Activated T-helper 2 cell treated with anti-CD3 and anti-CD28 coated beads, Interferon-gamma antibody, Interleukin-2, Interleukin-4, amounts not matched to agents 10 μg/mL and 5 μg/mL and 100 μg/mL, durations not matched to agents 14 hours and 24 hours and 36 hours (primary cell): ENCODE results near the gene MAP3K12. TPM values are rescaled to one million over a fixed set of nuclear protein-coding genes. Genes with fewer than 3 reads are reported as not detected.
A peak's percentile ranks its signal among the peaks of the same experiment; 100 is the strongest.

ENCODE experiments used
- DNase-seq: peaks from one replicate; pipeline ENCODE4 v3.0.0; 2021; ENCODE audit warnings: low spot score
- H3K27ac Mint-ChIP-seq: one replicate; pipeline ENCODE4 v1.8.0; 2021; ENCODE audit warnings: mixed read lengths
- H3K27me3 Mint-ChIP-seq: one replicate; pipeline ENCODE4 v1.8.0; 2021; ENCODE audit warnings: low read depth, mixed read lengths
- H3K36me3 Mint-ChIP-seq: one replicate; pipeline ENCODE4 v1.8.0; 2021; ENCODE audit warnings: low read depth, mixed read lengths
- H3K4me1 Mint-ChIP-seq: one replicate; pipeline ENCODE4 v1.8.0; 2021; ENCODE audit warnings: low read depth, mixed read lengths
- H3K4me3 Mint-ChIP-seq: one replicate; pipeline ENCODE4 v1.8.0; 2021; ENCODE audit warnings: low read depth, mild to moderate bottlenecking, moderate library complexity, mixed read lengths
- H3K9me3 Mint-ChIP-seq: one replicate; pipeline ENCODE4 v1.8.0; 2021; ENCODE audit warnings: mixed read lengths
- intact Hi-C: fragments of 100-400 bp; cut with micrococcal nuclease; formaldehyde crosslinking; loops from one replicate; pipeline ENCODE4 v1.15.1; 2023
- total RNA-seq: library from RNA; stranded (reverse); gene quantifications from 2 replicates; pipeline ENCODE4 v1.2.3, GENCODE V29; 2022

MAP3K12 gene
- total RNA-seq, 1 donor from 2014 or later, result 14.7 TPM

GRCh38 chr12:53505555-53506449 lies 6.5 kb upstream of the MAP3K12 start:
- Mint-ChIP-seq H3K4me1 (peaks cover 11% of the 10 kb centered on the region), H3K27me3 (no peaks in the 10 kb centered on the region), H3K9me3 (no peaks in the 10 kb centered on the region), H3K4me3 (no peak overlapping the region), H3K36me3 (peaks cover 19% of the 10 kb centered on the region), H3K27ac (no peak overlapping the region)
- intact Hi-C loops, result loop anchor here (10.0 kb wide), 1 partner anchor 301 kb away; the partner anchor contains the start of gene ITGB7
- no peak for DNase-seq

GRCh38 chr12:53505086-53505485 lies 5.8 kb upstream of the MAP3K12 start:
- Mint-ChIP-seq H3K4me1 (peaks cover 15% of the 10 kb centered on the region), H3K9me3 (no peaks in the 10 kb centered on the region), H3K27me3 (no peaks in the 10 kb centered on the region), H3K36me3 (peaks cover 18% of the 10 kb centered on the region), H3K27ac (no peak overlapping the region), H3K4me3 (no peak overlapping the region)
- intact Hi-C loops, result loop anchor here (10.0 kb wide), 1 partner anchor 300 kb away; the partner anchor contains the start of gene ITGB7
- no peak for DNase-seq

DNA sequence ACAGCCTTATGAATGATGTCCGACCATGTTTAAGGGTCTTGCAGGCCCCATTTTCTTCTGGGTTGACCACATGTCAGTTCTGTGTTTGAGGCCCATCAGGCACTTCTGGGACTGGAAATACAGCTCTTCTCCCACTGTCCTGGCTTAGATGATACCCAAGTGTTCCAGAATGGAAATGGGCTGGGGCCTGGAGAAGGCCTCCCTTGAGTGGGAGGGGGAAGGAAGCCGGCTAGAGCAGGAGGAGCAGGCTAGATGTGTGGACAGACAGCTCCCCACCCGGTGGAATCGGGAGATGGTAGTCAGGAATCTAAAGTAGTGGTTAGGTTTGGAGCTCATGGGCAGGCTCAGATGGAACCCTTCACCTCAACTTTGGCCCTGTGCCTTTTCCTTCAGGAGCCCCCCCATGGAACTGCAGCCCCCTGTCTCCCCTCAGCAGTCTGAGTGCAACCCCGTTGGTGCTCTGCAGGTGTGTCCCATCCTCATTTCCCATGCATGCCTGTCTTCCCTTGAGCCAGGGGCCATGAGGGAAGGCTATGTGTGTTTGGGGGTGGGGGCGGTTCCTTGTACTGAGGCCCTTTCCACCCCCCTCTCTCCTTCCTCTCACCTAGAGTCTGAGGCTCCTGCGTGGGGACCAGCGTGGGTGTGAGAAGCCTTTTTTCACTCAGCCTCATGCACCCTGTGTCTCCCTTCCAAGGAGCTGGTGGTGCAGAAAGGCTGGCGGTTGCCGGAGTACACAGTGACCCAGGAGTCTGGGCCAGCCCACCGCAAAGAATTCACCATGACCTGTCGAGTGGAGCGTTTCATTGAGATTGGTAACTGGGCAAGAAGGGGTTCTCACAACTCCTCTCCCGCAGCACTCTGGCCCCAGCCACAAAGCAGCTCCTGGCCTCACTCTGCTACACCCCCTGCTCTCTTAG lies 5.0 kb upstream of the MAP3K12 start:
- no peaks in the 10 kb centered on the region for H3K9me3 Mint-ChIP-seq
- H3K27me3 Mint-ChIP-seq, result no peaks in the 10 kb centered on the region
- no peak for DNase-seq
- H3K36me3 Mint-ChIP-seq, result peaks cover 18% of the 10 kb centered on the region
- intact Hi-C loops, result loop anchor here (10.0 kb wide), 1 partner anchor 299 kb away; the partner anchor contains the start of gene ITGB7
- peak overlapping the region; percentile 26 for H3K4me3 Mint-ChIP-seq
- peaks cover 18% of the 10 kb centered on the region for H3K4me1 Mint-ChIP-seq
- no peak overlapping the region for H3K27ac Mint-ChIP-seq

DNA sequence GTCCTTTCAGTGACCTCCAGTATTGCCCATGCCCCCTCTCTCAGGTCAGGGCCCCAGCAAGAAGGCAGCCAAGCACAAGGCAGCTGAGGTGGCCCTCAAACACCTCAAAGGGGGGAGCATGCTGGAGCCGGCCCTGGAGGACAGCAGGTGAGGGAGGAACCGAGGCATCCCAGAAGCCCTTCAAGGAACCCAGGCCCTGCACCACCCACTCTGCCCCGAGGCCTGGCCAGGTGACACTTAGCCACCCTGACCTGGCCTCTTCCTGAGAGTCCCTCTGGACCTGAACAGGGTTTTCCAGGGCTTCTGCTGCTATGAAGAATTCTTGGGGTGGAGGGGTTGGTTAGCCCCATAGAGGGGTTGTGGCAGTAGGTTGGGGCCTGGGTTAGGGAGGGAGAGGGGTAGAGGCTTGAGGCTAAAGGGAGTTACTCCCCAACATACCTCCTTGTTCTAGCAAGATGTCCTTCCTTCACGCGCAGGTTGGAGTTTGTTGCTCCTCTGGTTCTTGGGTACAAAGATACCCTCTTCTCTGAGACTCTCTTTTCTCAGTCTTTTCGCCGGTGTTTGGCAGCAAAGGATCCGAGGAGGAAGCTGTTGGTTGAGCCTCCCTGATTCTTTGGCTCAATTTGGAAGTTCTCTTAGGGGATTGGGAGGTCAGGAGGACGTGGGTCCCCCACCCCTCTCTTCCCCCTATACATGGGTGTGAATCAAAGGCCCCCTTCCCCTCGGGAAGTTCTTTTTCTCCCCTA lies 3.9 kb upstream of the MAP3K12 start:
- H3K27ac Mint-ChIP-seq, result no peak overlapping the region
- H3K9me3 Mint-ChIP-seq, result no peaks in the 10 kb centered on the region
- H3K4me3 Mint-ChIP-seq, result peak overlapping the region; percentile 26
- intact Hi-C loops, result loop anchor here (10.0 kb wide), 1 partner anchor 298 kb away; the partner anchor contains the start of gene ITGB7
- H3K4me1 Mint-ChIP-seq, result peaks cover 21% of the 10 kb centered on the region
- no peak for DNase-seq
- peaks cover 15% of the 10 kb centered on the region for H3K36me3 Mint-ChIP-seq
- no peaks in the 10 kb centered on the region for H3K27me3 Mint-ChIP-seq

DNA sequence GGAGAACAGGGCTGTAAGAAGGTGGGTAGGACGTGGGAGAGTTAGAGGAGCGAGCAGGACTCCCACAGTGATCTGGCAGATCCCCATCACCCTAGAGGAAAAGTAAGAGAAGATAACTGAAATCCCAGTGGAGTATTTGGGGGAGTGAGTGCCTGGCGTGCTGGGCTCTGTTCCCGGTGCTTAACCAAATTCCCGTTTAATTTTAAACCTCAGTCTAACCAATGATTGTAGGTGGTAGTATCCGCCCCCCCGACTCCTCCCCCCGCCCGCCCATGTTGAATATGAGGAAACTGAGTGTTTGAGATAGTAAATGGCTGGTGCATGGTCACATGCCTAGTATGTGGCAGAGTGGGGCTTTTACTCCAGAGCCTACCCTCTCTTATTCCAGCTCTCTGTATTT lies 3.1 kb upstream of the MAP3K12 start:
- no peaks in the 10 kb centered on the region for H3K9me3 Mint-ChIP-seq
- intact Hi-C loops, result loop anchor here (10.0 kb wide), 1 partner anchor 298 kb away; the partner anchor contains the start of gene ITGB7
- peaks cover 27% of the 10 kb centered on the region for H3K4me1 Mint-ChIP-seq
- DNase-seq, result no peak
- H3K27ac Mint-ChIP-seq, result peak overlapping the region; percentile 98
- H3K4me3 Mint-ChIP-seq, result peak overlapping the region; percentile 90
- H3K36me3 Mint-ChIP-seq, result peaks cover 15% of the 10 kb centered on the region
- no peaks in the 10 kb centered on the region for H3K27me3 Mint-ChIP-seq

DNA sequence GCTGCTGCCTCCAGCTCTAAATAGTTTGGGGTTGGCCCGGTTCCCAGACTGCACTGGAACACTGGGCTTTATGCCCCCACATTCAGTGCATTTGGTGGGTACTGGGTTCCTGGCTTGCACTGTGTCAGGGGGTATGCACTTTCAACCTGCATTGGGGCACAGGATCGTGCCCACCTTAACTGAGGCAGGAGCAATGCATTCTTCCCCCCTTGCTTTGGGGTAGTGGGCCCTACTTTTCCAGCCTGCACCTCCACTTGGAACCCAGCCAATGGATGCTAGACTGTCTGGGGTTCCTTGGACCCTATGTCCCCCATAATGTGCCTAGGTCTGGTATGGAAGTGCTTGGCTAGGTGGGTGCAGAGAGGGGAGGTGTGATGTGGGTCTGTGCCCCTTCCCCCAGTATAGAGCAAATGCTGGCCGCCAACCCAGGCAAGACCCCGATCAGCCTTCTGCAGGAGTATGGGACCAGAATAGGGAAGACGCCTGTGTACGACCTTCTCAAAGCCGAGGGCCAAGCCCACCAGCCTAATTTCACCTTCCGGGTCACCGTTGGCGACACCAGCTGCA lies 2.4 kb upstream of the MAP3K12 start:
- intact Hi-C loops, result loop anchor here (1.0 to 10.0 kb wide), 8 partner anchors 8 to 297 kb away; partner anchors contain the start of genes AAAS, ATF7, ATP5MC2 and ITGB7
- DNase-seq, result no peak
- H3K4me1 Mint-ChIP-seq, result peaks cover 27% of the 10 kb centered on the region
- peak overlapping the region; percentile 98 for H3K27ac Mint-ChIP-seq
- peaks cover 15% of the 10 kb centered on the region for H3K36me3 Mint-ChIP-seq
- H3K4me3 Mint-ChIP-seq, result peak overlapping the region; percentile 90
- no peaks in the 10 kb centered on the region for H3K27me3 Mint-ChIP-seq
- no peaks in the 10 kb centered on the region for H3K9me3 Mint-ChIP-seq

GRCh38 chr12:53500776-53501614 lies 1.7 kb upstream of the MAP3K12 start, which contains the start of gene TARBP2:
TSS of gene TARBP2 (plus strand) at chr12:53501283. CDS start at chr12:53501409, 126 bp downstream.
- Mint-ChIP-seq H3K27ac (peak within 1 kb of the TSS; percentile 98), H3K36me3 (peaks cover 15% of the 10 kb centered on the region), H3K4me3 (peak within 1 kb of the TSS; percentile 90), H3K4me1 (peaks cover 27% of the 10 kb centered on the region), H3K27me3 (no peaks in the 10 kb centered on the region), H3K9me3 (no peaks in the 10 kb centered on the region)
- intact Hi-C loops, result loop anchor here (1.0 to 10.0 kb wide), 8 partner anchors 8 to 296 kb away; partner anchors contain the start of genes AAAS, ATF7, ATP5MC2 and ITGB7
- DNase-seq, result peak; percentile 94

DNA sequence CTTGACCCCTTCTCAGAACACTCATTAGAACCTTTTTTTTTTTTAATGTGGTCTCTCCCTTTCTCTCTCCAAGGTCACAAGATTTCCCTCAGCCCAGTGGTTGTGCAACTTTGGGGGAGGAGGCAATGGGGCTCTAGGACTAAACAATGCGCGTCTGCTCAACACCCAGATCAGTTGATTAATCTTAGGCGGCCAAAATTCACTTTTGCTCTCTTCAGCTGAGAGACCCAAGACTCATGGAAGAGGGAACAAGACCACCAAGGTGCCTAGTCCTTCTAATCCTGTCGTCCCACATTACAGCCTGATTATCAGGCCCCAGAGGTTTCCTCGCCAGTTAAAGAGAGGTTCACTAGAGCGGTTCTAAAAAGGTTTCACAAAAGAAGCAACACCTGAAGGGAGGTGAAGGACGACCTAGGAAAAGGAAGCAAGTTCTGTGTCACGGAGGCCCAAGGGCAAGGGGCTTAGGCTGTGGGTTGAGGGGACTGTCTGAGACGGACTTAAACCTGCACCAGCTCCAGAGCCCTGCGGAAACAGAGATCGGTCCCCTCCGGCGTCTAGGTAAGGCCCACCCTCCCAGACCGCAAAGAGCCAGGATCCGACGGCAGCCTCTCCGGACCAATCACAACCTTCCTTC lies 1.0 kb upstream of the MAP3K12 start:
- DNase-seq, result peak; percentile 32
- no peaks in the 10 kb centered on the region for H3K9me3 Mint-ChIP-seq
- intact Hi-C loops, result loop anchor here (2.0 to 10.0 kb wide), 2 partner anchors 119 to 295 kb away; partner anchors contain the start of genes ITGB7 and SP1
- H3K4me3 Mint-ChIP-seq, result peak overlapping the region; percentile 90
- H3K27ac Mint-ChIP-seq, result peak overlapping the region; percentile 98
- H3K36me3 Mint-ChIP-seq, result peaks cover 9% of the 10 kb centered on the region
- H3K4me1 Mint-ChIP-seq, result peaks cover 27% of the 10 kb centered on the region
- H3K27me3 Mint-ChIP-seq, result no peaks in the 10 kb centered on the region

- Mint-ChIP-seq H3K9me3 (no peaks in the 10 kb centered on the region), H3K4me1 (peaks cover 35% of the 10 kb centered on the region), H3K27me3 (no peaks in the 10 kb centered on the region), H3K27ac (peak overlapping the region; percentile 80), H3K4me3 (peak overlapping the region; percentile 90), H3K36me3 (peaks cover 3% of the 10 kb centered on the region)
- no peak for DNase-seq
- intact Hi-C loops, result no loop called here
Measured at GRCh38 chr12:53498235-53498630, 1.0 kb downstream of the MAP3K12 start.

DNA sequence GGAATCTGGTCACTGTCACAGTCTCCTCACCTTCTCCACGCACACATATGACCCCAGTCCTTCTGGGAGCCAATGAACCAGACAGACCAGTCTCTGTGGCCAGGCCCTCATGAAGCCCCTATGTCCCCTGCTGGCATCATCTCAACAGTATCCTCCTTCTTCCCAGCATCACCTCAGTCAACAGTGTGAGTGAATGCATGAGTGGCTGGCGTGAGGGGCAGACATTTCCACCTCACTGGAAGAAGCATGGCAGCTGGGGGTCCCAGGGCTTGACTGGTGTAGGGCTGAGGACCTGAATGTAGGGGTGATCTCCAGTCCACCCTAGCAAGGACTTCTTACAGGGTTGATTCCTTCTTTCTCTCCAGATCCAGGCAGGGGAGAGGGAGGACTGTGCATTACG lies 1.8 kb downstream of the MAP3K12 start:
- Mint-ChIP-seq H3K27me3 (no peaks in the 10 kb centered on the region), H3K4me1 (peaks cover 38% of the 10 kb centered on the region), H3K36me3 (peaks cover 3% of the 10 kb centered on the region), H3K27ac (no peak overlapping the region), H3K4me3 (peak overlapping the region; percentile 1), H3K9me3 (no peaks in the 10 kb centered on the region)
- no peak for DNase-seq
- intact Hi-C loops, result no loop called here

DNA sequence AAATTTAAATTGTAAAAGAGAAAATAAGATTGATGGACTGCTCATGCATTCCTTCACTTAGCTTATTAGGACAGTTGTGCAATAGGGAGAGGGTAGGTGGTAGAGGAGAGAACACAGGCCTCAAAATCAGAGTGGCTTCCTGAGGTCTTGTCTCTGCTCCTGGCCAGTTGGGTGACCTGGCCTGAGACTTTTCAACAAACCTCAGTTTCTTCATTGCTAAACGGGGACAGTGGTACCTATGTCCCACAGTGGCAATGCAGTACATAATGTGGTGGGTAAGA lies 2.6 kb downstream of the MAP3K12 start:
- H3K36me3 Mint-ChIP-seq, result peaks cover 3% of the 10 kb centered on the region
- H3K27ac Mint-ChIP-seq, result no peak overlapping the region
- no peaks in the 10 kb centered on the region for H3K27me3 Mint-ChIP-seq
- no peak overlapping the region for H3K4me3 Mint-ChIP-seq
- H3K9me3 Mint-ChIP-seq, result no peaks in the 10 kb centered on the region
- peaks cover 33% of the 10 kb centered on the region for H3K4me1 Mint-ChIP-seq
- intact Hi-C loops, result no loop called here
- DNase-seq, result no peak
